Karpas-422 (cell line): ENCODE results near the gene TNFSF8. TPM values are rescaled to one million over a fixed set of nuclear protein-coding genes. Genes with fewer than 3 reads are reported as not detected.

Source experiments
- DNase-seq: peaks from one replicate; pipeline ENCODE4 v3.0.0-alpha.2; 2015
- H2AFZ ChIP-seq: fragments of 200-600 bp; sonication (generic); 2 replicates; pipeline ENCODE4 v1.6.1; 2014; ENCODE audit warnings: antibody characterized with exemption, low read length, mixed read lengths
- H3K27ac ChIP-seq: fragments of 200-600 bp; sonication (generic); 2 replicates; pipeline ENCODE4 v1.5.1; 2014; ENCODE audit warnings: mild to moderate bottlenecking, low read length, moderate library complexity
- H3K27me3 ChIP-seq: fragments of 200-600 bp; sonication (generic); 2 replicates; pipeline ENCODE4 v1.6.1; 2014; ENCODE audit warnings: low read length, mixed read lengths
- H3K36me3 ChIP-seq: fragments of 200-600 bp; sonication (generic); 2 replicates; pipeline ENCODE4 v1.6.1; 2014; ENCODE audit warnings: low read length, mixed read lengths; ENCODE audit not compliant: insufficient read depth
- H3K4me1 ChIP-seq: fragments of 200-600 bp; sonication (generic); 2 replicates; pipeline ENCODE4 v1.6.1; 2014; ENCODE audit warnings: mild to moderate bottlenecking, low read length, mixed read lengths
- H3K4me2 ChIP-seq: fragments of 200-600 bp; sonication (generic); 2 replicates; pipeline ENCODE4 v1.6.1; 2014; ENCODE audit warnings: low read length, low read depth, mild to moderate bottlenecking; ENCODE audit not compliant: poor library complexity, severe bottlenecking
- H3K4me3 ChIP-seq: fragments of 200-600 bp; sonication (generic); 2 replicates; pipeline ENCODE4 v1.5.1; 2014; ENCODE audit warnings: mild to moderate bottlenecking, antibody characterized with exemption, low read length, mixed read lengths
- H3K79me2 ChIP-seq: fragments of 200-600 bp; sonication (generic); 2 replicates; pipeline ENCODE4 v1.6.1; 2014; ENCODE audit warnings: mild to moderate bottlenecking, low read length, mixed read lengths
- H3K9ac ChIP-seq: fragments of 200-600 bp; sonication (generic); 2 replicates; pipeline ENCODE4 v1.6.0; 2014; ENCODE audit warnings: low read length
- H3K9me2 ChIP-seq: fragments of 200-600 bp; sonication (generic), shearing (Covaris generic); replicated peaks from 2 replicates; pipeline ENCODE4 v1.6.0; 2014; ENCODE audit warnings: mild to moderate bottlenecking, low read length, moderate library complexity; ENCODE audit not compliant: insufficient read depth
- H3K9me3 ChIP-seq: fragments of 300-700, 200-600 bp; sonication (generic); 2 replicates; pipeline ENCODE4 v1.6.1; 2014; ENCODE audit warnings: low read length, mixed read lengths
- H4K20me1 ChIP-seq: fragments of 200-600 bp; sonication (generic); 2 replicates; pipeline ENCODE4 v1.6.1; 2014; ENCODE audit warnings: mild to moderate bottlenecking, antibody characterized with exemption, low read length, low read depth; ENCODE audit not compliant: insufficient read depth
- total RNA-seq: library from RNA; depleted of rRNA; stranded (reverse); fragments of >200 nt; shearing (Covaris generic); gene quantifications from 2 replicates; pipeline ENCODE4 v1.2.3, GENCODE V29; 2014; ENCODE audit warnings: low replicate concordance

Gene TNFSF8
- total RNA-seq, 1 experiment from 2014 or later = 19.6 TPM

GRCh38 chr9:114945616-114946412, 15.4 kb upstream of the TNFSF8 start:
- Histone ChIP-seq H3K79me2 (no peaks in the 10 kb centered on the region), H3K27ac (no peak overlapping the region), H3K4me2 (no peak overlapping the region), H3K27me3 (no peaks in the 10 kb centered on the region), H3K36me3 (no peaks in the 10 kb centered on the region), H3K9ac (no peak overlapping the region), H3K4me1 (0 out of 2 replicates have a peak, but pooled peaks cover 5% of the 10 kb centered on the region), H2AFZ (no peak overlapping the region), H3K4me3 (no peak overlapping the region), H3K9me3 (no peaks in the 10 kb centered on the region), H4K20me1 (no peaks in the 10 kb centered on the region), H3K9me2 (no peaks in the 10 kb centered on the region)
- no peak for DNase-seq

- no peaks in the 10 kb centered on the region for H3K79me2 ChIP-seq
- no peak overlapping the region for H3K9ac ChIP-seq
- H4K20me1 ChIP-seq = no peaks in the 10 kb centered on the region
- H3K4me3 ChIP-seq = no peak overlapping the region
- H3K9me2 ChIP-seq = no peaks in the 10 kb centered on the region
- DNase-seq = no peak
- no peaks in the 10 kb centered on the region for H3K27me3 ChIP-seq
- no peak overlapping the region for H2AFZ ChIP-seq
- H3K27ac ChIP-seq = no peak overlapping the region
- no peaks in the 10 kb centered on the region for H3K9me3 ChIP-seq
- H3K36me3 ChIP-seq = no peaks in the 10 kb centered on the region
- peaks cover 7% of the 10 kb centered on the region for H3K4me1 ChIP-seq
- no peak overlapping the region for H3K4me2 ChIP-seq
Measured at GRCh38 chr9:114941376-114941775, 11.0 kb upstream of the TNFSF8 start.

- Histone ChIP-seq H2AFZ (peak overlapping the region; percentile 60), H3K4me1 (peaks cover 7% of the 10 kb centered on the region), H3K27ac (no peak overlapping the region), H3K36me3 (no peaks in the 10 kb centered on the region), H3K79me2 (no peaks in the 10 kb centered on the region), H4K20me1 (no peaks in the 10 kb centered on the region), H3K4me2 (no peak overlapping the region), H3K4me3 (no peak overlapping the region), H3K9me3 (no peaks in the 10 kb centered on the region), H3K9me2 (no peaks in the 10 kb centered on the region), H3K27me3 (no peaks in the 10 kb centered on the region), H3K9ac (no peak overlapping the region)
- DNase-seq = no peak
Measured at GRCh38 chr9:114938687-114939575, 8.5 kb upstream of the TNFSF8 start.

GRCh38 chr9:114937516-114937915, 7.1 kb upstream of the TNFSF8 start:
- no peak overlapping the region for H3K9ac ChIP-seq
- no peaks in the 10 kb centered on the region for H3K36me3 ChIP-seq

GRCh38 chr9:114936581-114936980, 6.2 kb upstream of the TNFSF8 start:
- H3K36me3 ChIP-seq = no peaks in the 10 kb centered on the region
- H3K4me3 ChIP-seq = no peak overlapping the region
- H4K20me1 ChIP-seq = no peaks in the 10 kb centered on the region
- no peaks in the 10 kb centered on the region for H3K27me3 ChIP-seq
- H2AFZ ChIP-seq = no peak overlapping the region
- peaks cover 7% of the 10 kb centered on the region for H3K4me1 ChIP-seq
- DNase-seq = no peak
- H3K9me2 ChIP-seq = no peaks in the 10 kb centered on the region
- H3K9ac ChIP-seq = no peak overlapping the region
- H3K9me3 ChIP-seq = no peaks in the 10 kb centered on the region
- no peak overlapping the region for H3K4me2 ChIP-seq
- H3K79me2 ChIP-seq = no peaks in the 10 kb centered on the region
- no peak overlapping the region for H3K27ac ChIP-seq

More at GRCh38 chr9:114937516-114937915, 7.1 kb upstream of the TNFSF8 start:
- Histone ChIP-seq H3K27me3 (no peaks in the 10 kb centered on the region), H2AFZ (no peak overlapping the region), H3K27ac (no peak overlapping the region), H3K4me2 (no peak overlapping the region), H3K4me3 (no peak overlapping the region), H3K9me2 (no peaks in the 10 kb centered on the region), H3K9me3 (no peaks in the 10 kb centered on the region), H4K20me1 (no peaks in the 10 kb centered on the region), H3K79me2 (no peaks in the 10 kb centered on the region), H3K4me1 (peaks cover 7% of the 10 kb centered on the region)
- no peak for DNase-seq

GRCh38 chr9:114935119-114935518, 4.7 kb upstream of the TNFSF8 start:
- Histone ChIP-seq H3K79me2 (no peaks in the 10 kb centered on the region), H2AFZ (no peak overlapping the region), H3K9me3 (no peaks in the 10 kb centered on the region), H3K27ac (no peak overlapping the region), H3K4me1 (peaks cover 17% of the 10 kb centered on the region), H3K9me2 (no peaks in the 10 kb centered on the region), H3K36me3 (no peaks in the 10 kb centered on the region), H3K4me3 (no peak overlapping the region), H3K27me3 (no peaks in the 10 kb centered on the region), H4K20me1 (no peaks in the 10 kb centered on the region), H3K9ac (no peak overlapping the region), H3K4me2 (no peak overlapping the region)
- DNase-seq = no peak

- Histone ChIP-seq H3K27me3 (no peaks in the 10 kb centered on the region), H3K36me3 (no peaks in the 10 kb centered on the region), H3K4me3 (no peak overlapping the region), H3K79me2 (peaks cover 11% of the 10 kb centered on the region; the same call in 1 of the 2 replicates), H3K4me2 (no peak overlapping the region), H3K27ac (no peak overlapping the region), H3K9me2 (no peaks in the 10 kb centered on the region), H4K20me1 (no peaks in the 10 kb centered on the region), H3K9ac (no peak overlapping the region), H3K9me3 (no peaks in the 10 kb centered on the region), H2AFZ (no peak overlapping the region), H3K4me1 (peaks cover 34% of the 10 kb centered on the region)
- DNase-seq = no peak
Measured at GRCh38 chr9:114932502-114932901, 2.1 kb upstream of the TNFSF8 start.

- Histone ChIP-seq H3K27ac (no peak overlapping the region), H3K4me1 (peaks cover 42% of the 10 kb centered on the region), H3K9me3 (no peaks in the 10 kb centered on the region), H3K36me3 (no peaks in the 10 kb centered on the region), H3K4me2 (no peak overlapping the region), H3K79me2 (peaks cover 13% of the 10 kb centered on the region; the same call in 1 of the 2 replicates), H3K9me2 (no peaks in the 10 kb centered on the region), H3K9ac (no peak overlapping the region), H2AFZ (no peak overlapping the region), H3K4me3 (no peak overlapping the region), H3K27me3 (no peaks in the 10 kb centered on the region), H4K20me1 (no peaks in the 10 kb centered on the region)
- no peak for DNase-seq
Measured at GRCh38 chr9:114931407-114931806, 1.0 kb upstream of the TNFSF8 start.
